GM18517 (cell line): ENCODE data around the gene NPEPL1.

Source experiments
- ATAC-seq: cut with Tn5 transposase; IDR thresholded peaks from one replicate; pipeline ENCODE4 v1.9.1; 2021; ENCODE audit warnings: mild to moderate bottlenecking, moderate library complexity; ENCODE audit not compliant: unreplicated experiment

NPEPL1 gene

DNA sequence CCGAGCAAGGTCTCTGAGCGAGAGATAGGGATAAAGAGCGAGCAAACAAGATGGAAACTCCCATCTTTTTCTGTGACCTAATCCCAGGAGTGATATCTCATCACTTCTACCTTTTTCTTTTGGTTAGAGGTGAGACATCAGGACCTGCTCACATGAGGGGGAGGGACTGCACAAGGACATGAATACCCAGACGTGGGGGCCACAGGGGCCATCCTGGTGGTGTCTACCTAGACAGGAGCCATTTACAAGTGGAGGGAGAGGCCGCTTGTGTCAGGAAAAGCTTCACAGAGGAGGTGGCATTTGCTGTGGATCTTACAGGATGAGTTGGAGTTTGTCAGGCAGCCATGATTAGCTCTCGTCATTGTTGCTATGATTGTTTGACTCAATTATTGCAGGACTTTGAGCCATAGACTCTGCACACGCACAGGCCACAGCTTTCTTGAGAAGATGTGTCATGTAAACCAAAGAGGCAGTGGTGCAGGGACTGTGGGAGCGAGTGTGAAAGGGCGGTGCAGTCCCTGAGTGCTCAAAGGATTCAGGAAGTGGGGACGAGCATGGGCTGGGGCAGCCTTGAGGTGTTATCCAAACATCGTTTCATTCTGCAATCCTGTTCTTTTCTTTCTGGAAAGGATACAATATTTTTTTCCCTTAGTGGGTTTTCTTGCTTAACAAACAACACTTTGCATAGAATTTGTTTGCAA is 7.7 kb downstream of the NPEPL1 start:
- ATAC-seq, result no peak

DNA sequence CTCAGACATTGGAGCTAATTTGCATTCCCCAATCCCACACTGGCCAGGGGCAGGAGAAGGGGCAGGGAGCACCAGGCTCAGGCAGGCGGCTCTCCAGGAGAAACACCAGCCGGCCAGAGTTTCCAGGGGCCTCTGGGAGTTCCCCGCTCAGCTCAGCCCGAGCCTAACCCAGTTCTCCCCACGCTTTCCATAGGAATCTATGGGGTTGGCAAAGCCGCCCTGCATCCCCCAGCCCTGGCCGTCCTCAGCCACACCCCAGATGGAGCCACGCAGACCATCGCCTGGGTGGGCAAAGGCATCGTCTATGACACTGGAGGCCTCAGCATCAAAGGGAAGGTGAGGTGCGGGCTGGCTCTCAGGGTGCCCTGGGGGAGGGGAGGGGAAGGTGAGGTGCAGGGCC is 8.2 kb downstream of the NPEPL1 start:
- no peak for ATAC-seq

DNA sequence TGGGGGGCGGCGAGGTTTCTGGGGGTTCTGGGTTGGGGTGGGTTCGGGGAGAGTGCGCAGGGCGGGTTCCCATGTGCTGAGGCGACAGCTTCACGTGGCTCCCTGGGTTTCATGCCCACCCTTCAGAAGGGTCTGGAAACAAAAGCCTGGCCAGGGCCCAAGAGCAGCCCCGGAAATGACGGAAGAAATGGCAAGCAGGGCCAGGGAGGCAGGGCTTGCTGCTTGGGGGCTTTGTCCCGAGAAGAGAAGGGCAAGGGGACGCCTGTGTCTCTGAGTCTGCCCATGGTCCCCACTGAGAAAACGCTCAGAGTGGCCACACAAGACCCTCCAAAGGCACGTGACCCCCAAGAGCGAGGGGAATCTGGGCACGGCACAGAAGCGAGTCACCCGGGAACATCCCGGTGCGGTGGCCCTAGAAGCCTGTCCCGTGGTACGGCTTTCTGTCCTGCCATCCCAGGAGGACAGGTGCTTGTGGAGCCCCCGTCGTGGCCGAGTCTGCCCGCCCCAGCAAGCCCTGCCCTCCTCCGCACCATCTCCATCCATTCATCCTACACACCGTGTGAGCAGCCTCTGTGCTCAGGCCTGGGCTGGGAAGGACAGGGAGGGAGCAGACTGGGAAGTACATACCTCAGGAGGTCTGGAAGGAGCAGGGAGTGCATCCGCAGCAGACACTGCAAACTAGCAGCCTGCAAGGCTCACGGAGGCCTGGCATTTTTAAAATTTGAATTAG is 9.0 kb downstream of the NPEPL1 start:
- no peak for ATAC-seq

DNA sequence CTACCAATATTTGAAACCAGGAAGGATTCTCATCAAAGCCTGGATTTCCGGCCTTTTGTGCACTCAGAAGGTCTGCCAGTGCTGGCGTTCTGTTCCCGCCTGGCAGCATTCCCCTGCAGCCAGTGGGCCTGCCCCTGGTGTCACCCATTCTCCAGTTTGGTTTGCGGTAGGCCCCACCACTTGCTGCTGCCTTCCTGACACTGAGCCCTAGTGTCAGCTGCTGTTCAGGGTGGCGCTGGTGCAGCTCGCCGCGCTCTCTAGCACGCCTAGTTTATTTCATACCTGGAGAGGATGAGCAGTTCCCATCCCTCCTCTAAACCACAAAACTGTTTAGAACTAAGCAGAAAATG is 9.5 kb downstream of the NPEPL1 start:
- no peak for ATAC-seq

DNA sequence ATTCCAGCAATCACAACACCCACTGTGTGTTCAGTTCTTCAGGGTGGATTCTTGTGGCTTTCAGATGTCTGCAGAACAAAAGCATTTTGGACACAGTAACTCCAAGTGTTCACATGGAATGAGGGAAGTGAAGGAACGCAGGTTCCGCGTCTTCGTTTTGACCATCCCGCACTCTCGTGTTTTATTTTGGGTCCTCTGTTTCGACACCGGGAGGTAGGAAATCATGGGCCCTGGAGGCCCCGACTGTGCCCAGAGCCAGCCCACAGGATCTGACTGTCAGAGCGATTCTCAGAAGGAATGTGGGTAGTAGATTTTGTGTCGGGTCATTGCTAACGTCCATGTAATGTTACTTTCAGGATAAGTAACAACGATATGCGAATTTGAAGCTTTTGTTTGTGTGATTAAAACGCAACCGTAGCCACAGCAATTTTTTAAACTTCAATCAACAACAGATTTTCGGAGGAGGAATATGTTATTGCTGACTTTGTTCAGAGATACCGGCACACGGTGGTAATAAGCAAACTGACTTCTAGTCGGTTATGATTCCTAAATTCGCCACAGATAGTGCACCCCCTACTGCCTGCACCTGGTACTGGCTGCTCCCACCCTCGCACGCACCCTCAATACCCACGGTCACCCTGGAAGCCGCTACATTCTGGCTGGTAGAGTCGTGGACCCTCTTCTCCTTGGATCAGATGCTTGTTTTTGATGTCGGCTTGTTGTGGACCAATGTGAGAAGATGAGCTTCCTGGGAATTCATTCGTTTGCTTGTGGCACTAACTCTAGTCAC is 10.5 kb downstream of the NPEPL1 start:
- ATAC-seq, result no peak

DNA sequence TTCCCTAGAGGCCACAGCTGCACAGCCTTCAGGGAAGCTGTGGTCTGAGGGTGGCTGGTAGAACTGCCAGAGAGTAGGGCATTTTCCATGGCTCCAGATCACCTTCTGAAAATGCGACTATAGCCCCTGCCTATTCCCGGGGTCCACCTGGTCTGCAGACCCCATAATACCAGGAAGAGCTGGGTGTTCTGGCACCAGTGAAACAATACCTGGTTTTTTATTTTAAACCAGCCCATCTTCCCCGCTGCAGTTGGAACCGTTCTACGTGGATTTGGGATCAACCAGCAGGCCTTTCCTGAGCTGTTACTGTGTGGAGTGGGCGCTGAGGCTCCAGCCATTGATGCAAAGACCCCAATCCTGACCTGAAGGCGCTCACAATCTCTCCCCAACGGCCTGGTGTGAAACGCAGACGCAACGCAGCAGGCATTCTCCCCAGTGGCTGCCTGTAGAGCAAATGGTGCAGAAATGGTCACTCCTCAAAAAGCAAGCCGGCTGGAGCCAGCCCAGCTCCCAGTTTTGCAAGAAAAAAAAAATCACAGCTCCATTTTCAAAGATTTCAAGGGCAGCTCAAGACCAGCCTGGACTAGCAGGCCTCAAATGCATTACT is 11.3 kb downstream of the NPEPL1 start:
- ATAC-seq, result no peak

DNA sequence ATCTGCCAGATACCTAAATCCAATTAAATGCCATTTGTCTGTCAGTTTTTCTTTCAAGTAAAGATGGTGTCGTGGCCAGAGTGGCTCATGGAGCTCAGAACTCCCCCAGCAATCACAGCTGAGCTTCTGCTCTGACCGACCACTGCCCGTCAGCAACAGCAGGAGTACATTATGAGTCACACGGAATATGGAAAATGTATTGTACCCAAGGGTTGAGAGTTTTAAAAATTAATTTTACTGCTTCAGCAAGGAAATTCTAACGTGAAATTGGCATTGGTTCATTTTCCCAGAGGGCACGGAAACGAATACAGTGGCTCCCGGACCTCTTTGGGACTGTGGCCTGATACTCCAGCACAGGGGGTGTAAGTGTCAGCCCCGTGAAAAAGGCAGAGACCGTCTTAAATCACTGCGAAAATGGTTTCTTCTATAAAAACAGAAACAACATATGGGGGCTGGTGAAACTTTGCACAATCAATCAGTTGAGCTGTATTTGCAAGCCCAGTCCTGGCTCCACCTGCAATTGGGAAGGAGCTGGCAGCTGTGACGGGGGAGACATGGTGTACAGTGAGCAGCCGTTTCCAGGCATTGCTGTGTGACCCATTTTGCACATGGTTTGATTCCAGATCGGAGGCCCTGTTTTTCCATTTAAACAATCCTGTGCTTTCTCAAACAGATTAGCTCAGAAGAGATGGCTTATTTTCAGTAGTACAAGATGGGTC is 12.8 kb downstream of the NPEPL1 start:
- no peak for ATAC-seq

DNA sequence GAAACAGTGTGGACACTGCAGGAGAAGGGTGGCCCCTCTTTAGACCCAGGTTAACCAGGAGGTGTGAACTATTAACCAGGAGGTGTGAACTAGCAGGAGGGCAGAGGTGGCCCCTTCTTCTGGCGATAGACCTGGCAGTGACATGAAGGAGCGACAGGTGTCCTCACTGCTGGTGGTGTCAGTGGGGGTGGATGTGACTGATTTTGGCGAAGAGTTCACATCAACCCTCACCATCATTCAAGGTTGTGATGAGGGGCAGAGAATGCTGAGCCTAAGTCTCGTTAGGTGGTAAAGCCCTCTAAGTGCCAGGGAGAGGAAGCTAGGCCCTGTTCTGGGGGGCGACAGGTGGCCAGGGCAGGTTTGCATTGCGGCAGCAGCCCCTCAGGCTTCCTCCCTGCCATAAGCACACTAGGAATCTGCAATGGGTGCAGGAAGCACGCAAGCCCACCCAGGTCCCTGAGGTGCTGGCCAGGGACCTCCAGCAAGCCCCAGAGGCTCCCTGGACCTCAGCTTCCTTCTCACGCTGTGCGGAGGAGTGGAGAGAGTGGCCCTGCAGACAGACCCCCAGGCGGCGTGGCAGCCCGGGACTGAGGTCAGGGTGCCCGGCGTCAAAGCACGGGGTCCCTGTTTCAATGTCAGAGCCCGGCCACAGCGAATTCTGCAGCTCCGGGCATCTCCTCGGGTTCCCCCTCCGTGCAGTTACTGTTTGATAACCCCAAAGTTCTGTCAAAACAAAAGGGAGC is 13.7 kb downstream of the NPEPL1 start:
- no peak for ATAC-seq

DNA sequence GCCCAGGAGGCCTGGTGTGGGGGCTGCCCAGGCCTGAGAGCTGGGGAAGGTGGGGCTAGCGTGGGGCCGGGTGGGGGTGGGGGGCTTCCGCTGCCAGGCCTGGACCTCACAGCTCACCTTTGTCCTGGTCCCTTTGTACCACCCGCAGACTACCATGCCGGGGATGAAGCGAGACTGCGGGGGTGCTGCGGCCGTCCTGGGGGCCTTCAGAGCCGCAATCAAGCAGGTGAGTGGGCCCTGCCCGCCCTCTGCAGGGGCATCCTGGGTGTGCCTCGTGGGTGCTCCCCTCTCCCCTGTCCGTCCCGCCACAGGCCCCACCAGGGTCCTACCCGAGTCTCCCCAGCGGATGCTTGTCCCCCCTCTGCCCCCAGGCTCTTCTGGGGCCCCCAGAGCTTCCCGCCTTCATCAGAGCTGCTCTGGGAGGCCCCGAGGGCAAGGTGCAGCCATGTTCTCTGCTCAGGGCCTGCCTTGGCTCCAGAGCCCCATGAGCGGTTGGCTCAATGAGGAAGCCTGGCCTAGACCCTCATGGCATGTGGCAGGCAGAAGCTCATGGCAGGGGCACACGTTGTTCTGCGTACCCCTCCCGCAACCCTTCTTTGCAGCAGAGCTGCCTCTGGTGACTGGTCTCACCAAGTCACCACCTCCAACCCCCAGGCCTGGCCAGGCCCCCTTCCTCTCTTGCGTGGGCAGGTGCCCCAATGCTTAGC is 14.5 kb downstream of the NPEPL1 start:
- ATAC-seq, result no peak

DNA sequence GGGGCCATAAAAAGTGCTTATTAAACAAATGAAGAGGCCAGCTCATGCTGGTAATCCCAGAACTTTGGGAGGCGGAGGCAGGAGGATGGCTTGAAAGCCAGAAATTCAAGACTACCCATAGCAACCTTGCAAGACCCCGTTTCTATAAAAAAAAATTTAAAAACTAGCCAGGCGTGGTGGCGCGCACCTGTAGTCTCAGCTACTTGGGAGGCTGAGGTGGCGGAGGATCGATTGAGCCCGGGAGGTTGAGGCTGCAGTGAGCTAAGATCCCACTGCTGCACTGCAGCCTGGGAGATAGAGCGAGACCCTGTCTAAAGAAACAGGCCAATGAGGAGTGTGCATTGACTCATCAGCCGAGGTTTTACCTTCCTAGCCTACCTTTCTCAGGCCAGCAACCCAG is 15.2 kb downstream of the NPEPL1 start:
- no peak for ATAC-seq

DNA sequence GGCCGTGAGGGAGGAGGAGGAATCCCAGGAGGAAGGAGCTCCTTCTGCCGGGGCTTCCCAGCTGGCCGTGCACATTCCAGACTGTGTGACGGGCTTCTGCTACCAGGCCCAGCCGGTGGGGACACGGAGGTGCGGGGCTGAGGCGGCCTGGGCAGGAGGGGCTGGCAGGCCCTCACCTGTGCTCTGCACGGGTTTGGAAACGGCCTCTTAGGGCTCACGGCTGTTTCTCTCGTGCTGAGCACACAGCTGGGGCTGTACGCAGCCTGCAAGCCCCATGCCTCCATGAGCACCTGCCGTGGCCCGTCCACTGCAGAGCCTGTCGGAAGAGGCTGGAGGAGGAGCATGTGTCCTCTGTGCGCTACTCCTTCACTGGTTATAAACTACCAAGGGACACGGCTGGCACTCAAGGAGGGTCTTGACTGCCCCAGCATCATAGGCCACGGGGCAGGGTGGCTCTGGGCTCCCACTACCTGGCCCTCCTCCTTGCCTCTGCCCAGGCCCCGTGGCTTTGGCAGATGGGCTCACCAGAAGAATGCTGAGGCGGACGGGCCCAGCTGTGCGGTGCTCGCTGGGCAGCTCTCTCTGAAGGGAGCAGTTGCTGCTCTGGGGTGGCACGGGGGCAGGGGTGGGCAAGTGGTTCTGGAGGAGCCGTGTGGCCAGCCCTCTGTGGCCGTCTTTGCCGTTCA is 15.8 kb downstream of the NPEPL1 start:
- no peak for ATAC-seq

DNA sequence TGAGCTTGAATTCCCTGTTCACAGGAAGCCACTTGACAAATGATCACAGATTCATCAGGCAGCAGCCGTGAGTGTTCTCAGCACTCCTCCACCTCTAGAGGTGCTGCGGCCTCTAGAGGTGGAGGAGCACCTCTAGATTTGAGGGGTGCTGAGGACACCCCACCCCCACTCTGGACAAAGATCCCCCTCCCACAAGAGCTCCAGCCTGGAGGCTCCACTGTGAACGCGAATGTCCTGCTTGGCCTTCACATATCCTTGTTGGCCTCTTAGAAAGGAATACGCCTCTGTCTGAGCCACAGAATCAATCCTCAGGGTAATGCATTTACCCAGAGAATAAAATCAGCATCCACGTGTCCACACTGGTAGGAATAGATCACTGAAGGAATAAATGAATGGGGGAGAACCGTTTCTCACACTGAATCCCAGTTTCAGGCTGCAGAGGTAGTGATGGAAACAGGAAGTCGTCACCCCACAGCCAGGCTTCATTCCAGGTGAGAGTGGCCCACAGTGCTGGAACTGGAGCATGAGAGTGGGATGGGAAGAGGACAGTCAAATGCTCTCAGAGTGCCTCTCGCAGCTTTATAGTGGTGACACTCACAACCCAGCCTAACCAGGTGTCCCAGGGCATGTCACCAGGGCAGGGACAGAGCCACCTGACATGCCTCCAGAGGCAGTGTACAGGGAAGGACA is 16.6 kb downstream of the NPEPL1 start:
- no peak for ATAC-seq

DNA sequence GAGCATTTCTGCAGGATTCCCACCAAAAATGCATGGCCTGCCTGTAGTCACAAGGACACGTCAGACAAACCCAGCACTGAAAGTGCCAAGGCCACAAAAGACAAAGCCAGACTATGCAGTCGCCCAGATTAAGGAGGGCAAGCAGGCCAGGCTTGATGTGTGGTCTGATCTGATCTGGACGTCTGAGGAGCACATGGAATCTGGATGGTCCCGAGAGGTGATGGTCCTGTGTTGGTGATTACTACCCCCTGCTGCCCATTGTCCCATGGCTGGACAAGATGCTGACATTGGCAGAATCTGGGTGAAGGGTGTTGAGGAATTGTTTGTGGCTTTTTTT is 17.1 kb downstream of the NPEPL1 start:
- no peak for ATAC-seq

DNA sequence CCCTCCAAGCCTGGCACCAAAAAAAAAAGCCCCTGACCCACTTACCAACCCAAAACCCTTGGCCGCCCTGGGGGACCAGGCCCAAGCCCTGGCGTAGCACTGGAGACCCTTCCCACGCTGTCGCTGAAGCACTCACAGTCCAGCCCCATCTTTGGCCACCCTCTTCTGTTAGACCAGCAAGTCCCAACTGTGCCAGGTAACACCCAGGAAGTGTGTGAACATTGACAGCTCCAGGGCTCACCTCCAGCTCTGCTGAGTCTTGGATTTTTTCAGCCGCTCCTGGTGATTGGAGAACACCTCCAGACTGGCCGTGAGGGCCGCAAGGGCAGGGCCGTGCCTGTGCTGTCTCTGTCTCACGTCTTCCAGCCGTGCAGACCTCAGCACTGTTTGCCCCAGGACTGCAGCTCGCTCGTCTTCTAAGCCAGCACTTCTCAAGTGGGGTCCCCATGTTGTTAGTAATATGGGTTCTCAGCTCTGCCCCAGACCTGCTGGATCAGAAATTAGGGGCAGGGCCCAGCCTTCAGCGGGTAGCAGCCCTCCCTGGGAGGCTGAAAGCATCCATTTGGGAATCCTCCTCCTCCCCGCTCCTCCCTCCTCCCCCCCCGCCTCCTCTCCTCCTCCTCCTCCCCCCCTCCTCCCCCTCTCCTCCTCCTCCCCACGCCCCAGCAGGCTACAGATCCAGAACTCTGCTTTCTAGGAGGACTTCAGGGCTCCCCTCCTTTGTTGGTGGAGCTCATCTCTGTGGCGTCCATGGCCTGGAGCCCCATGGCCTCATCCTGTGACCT is 18.1 kb downstream of the NPEPL1 start:
- no peak for ATAC-seq

DNA sequence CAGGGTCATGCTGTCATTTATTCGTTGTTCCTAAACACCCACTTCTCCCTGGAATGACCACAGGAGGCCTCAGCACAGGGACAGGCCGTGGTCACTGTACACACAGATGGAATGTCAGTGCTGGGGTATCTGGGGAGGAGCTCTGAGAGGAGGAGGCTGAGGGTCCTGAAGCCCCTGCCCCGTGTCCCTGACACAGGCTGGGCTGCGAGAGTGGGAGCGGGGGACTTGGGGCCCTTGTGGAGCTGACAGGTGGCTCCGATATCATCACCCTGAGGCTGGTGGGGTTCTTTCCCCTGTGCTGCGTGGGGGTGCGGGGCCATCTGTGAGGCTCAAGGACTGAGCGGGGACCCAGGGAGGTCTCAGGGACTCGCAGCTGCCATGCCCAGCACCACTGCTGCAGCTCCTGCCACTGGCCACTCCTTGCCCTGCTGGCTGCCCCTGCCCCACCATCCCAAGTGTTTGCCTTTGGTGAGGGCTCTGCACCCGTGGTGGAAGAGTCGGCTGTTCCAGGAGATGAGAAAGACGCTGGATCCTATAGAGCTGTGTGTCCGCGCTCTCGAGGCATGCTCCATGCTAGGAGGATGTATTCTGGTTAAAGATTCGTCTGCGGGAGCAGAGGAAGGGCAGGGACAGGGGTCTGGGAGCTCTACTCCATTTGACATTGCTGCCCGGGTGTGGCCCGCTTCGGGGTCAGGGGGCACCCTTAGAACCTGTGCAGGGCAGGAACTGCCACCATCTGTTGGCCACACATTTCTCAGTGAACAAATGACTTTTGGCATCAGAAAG is 18.9 kb downstream of the NPEPL1 start:
- ATAC-seq, result no peak

DNA sequence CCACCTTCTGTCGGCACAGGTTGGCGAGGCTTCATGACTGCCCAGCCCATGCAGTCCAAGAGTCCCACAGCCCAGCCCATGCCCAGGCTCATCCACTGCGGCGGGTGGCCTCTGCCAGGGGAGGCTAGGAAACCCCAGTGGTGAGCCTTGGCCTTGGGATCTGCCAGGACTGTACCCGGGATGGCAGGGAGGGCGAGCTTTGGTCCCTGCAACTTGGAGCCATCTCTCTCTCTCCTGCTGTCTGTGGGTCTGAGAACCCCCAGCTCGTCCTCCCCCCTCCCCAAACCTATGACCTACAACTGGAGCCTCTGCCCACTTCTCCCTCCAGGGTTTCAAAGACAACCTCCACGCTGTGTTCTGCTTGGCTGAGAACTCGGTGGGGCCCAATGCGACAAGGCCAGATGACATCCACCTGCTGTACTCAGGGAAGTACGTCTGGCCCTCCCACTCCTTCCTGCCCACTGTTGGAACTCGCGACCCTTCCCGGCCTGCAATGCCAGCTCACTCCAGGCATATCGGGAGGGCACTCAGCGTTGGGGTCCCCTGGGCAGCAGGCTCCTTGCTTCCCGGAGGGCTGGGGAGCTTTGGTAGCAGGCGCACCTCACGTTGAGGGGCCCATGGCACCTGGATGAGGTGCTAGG is 19.7 kb downstream of the NPEPL1 start:
- no peak for ATAC-seq
